GM21576 (cell line): ENCODE data around the gene PCSK1N.
"Not testable (repeated sequence)": the region's sequence is repeated elsewhere in the genome, so short reads cannot be mapped to it uniquely, and the experiment has no call there.

Experiments used
- ATAC-seq: cut with Tn5 transposase; IDR thresholded peaks from one replicate; pipeline ENCODE4 v1.9.1; 2021; ENCODE audit warnings: mild to moderate bottlenecking, moderate library complexity; ENCODE audit not compliant: unreplicated experiment

PCSK1N gene

DNA sequence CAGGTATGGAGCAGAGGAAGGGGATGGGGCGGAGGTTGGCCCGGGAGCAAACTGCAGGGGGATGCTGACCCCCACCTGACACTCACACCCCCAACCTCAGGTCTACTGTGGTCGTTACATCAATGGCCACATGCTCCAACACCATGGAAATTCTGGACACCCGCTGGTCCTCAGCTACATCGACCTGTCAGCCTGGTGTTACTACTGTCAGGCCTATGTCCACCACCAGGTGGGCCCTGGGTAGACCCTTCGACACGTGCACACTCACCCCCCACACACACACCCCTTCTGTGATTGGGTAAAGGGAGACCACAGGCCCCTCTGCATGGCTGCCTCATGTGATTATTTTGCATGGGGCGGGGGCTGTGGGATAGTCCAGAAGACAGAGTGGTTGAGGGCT, 11.3 kb downstream of the PCSK1N start:
- ATAC-seq, result no peak

DNA sequence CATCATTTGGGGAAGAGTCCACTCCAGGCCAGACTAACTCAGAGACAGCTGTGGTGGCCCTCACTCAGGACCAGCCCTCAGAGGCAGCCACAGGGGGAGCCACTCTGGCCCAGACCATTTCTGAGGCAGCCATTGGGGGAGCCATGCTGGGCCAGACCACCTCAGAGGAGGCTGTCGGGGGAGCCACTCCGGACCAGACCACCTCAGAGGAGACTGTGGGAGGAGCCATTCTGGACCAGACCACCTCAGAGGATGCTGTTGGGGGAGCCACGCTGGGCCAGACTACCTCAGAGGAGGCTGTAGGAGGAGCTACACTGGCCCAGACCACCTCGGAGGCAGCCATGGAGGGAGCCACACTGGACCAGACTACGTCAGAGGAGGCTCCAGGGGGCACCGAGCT, 12.4 kb downstream of the PCSK1N start:
- ATAC-seq, result no peak

DNA sequence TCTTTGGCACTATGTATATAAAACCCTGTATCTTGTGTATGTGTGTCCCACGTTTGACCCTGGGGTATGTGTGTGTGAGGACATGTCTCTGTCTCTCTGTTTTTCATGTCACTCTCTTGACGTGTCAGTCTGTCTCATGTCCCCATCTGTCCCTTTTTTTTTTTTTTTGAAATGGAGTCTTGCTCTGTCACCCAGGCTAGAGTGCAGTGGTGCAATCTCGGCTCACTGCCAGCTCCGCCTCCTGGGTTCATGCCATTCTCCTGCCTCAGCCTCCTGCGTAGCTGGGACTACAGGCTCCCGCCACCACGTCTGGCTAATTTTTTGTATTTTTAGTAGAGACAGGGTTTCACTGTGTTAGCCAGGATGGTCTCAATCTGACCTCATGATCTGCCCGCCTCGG, 16.0 kb downstream of the PCSK1N start:
- not testable (repeated sequence) for ATAC-seq

DNA sequence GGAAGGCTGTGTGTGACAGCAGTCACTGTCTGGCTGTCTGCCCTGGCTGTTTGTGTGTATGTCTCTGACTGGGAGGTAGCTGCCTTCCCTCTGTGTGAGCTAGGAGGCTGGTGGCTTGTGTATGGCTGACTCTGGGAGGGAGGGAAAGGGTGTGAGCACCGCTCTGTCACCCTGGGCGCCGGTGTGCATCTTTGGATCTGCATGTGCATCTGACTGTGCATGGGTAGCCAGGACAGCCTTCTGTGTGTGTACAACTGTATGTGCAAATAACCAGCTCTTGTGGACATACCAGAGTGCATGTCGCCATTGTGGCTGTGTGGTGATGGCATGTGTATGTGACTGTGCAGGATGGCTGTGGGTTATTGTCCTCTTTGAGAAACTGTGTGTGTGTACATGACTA, 16.5 kb downstream of the PCSK1N start:
- ATAC-seq, result no peak

DNA sequence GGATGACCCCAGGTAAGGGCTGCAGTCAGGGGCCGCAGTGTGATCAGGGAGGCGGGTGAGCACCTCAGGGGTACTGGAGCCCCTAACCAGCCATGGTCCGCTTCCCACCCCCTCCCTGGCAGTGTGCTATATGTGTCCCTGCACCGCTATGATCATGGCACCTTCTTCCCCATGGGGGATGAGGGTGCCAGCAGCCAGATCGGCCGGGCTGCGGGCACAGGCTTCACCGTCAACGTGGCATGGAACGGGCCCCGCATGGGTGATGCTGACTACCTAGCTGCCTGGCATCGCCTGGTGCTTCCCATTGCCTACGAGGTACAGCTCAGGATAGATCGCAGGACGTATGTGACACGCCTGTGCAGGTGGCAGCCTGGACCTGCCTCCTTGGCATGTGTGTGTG, 17.3 kb downstream of the PCSK1N start:
- ATAC-seq, result no peak

DNA sequence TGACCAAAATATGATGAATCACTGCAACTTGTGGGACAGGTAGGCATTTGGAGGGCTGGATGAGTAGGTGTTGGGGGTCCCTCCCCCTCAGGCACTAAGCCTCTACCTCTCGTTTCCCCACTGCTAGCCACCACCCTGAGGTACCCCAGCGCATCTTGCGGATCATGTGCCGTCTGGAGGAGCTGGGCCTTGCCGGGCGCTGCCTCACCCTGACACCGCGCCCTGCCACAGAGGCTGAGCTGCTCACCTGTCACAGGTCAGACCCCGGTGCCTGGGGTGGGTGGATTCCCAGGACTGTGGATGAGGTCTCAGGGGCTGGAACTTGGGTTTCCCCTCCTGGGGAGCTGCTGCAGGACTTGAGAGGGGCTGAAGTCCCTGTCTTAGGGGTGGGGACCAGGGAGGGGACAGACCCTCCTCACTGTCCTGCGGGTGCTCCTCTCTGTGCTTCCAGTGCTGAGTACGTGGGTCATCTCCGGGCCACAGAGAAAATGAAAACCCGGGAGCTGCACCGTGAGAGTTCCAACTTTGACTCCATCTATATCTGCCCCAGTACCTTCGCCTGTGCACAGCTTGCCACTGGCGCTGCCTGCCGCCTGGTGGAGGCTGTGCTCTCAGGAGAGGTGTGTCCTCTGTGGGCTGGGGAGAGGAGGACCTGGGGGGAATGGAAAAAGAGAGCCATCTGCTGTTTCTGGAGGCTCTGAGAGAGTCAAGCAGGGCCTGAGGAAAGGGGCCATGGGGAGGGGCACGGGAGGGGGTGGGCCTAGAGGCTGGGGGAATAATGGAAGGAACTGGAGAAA, 19.2 kb downstream of the PCSK1N start:
- ATAC-seq, result no peak

DNA sequence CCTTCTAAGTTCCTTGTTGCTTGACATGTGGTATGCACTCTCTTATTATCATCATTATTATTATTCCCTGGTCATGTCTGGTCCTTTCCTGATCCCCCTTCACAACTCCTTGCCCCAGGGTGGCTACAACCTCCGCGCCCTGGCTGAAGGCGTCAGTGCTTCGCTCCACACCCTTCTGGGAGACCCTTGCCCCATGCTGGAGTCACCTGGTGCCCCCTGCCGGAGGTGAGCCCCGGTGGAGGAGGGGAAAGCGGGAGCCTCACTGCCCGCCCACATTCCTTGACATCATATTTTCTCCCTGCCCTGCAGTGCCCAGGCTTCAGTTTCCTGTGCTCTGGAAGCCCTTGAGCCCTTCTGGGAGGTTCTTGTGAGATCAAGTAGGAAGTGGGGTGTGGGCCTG, 20.1 kb downstream of the PCSK1N start:
- ATAC-seq, result no peak

DNA sequence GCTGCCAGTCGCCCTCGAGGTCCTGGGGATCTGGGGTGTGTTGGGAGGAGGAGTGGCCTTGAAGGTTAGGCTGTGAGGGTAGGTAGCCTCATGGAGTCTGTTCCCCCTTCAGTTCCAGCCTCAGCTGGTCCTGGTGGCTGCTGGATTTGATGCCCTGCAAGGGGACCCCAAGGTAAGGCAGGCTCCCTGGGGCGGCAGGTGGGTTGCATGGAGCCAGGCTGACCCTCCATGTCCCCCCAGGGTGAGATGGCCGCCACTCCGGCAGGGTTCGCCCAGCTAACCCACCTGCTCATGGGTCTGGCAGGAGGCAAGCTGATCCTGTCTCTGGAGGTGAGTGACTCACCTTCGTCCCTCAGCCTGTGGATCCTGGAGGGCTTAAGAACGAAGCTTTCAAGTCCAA, 20.7 kb downstream of the PCSK1N start:
- ATAC-seq, result no peak

DNA sequence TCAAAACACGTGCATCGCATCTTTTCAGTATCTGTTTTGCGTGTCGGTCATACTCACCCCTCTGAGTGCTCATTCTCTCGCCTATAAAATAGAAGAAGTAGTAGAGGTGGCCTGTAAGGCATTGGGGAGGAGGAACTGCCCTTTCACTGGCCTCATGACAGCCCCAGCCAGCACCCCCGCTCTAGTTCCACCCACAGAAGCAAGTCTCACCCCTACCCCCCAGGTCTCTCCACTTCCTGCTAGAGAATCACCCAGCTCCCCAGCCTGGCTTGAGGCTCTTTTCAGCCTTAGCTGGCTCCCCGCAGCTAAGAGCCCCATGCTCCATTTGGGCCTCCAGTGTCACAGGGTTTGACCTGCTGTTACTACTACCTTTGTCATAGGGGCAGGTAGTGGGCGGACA, 21.8 kb downstream of the PCSK1N start:
- no peak for ATAC-seq

DNA sequence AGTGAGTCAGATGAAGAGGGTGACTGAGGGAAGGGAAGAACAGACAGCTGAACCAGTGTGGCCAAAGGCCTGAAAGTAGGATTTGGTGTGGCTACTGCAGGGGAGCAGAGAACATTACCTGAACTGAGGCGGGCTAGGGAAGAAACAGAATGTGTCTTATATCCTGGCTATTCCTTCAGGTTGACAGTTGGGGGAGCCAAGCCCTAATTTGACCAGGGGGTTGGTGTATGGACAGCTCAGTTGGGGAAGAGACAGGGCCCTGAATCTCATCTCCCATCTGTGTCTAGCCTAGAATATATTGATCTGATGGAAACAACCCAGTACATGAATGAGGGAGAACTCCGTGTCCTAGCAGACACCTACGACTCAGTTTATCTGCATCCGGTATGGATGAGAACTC, 29.3 kb downstream of the PCSK1N start:
- ATAC-seq, result no peak

DNA sequence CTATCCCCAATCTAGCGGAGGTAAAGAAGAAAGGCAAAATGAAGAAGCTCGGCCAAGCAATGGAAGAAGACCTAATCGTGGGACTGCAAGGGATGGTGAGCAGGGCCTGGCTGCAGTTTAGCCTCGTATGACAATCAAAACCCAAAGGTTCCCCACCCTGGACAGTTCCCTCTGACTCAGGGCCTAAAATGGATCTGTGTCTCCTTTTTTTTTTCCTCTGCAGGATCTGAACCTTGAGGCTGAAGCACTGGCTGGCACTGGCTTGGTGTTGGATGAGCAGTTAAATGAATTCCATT, 32.6 kb downstream of the PCSK1N start:
- no peak for ATAC-seq

DNA sequence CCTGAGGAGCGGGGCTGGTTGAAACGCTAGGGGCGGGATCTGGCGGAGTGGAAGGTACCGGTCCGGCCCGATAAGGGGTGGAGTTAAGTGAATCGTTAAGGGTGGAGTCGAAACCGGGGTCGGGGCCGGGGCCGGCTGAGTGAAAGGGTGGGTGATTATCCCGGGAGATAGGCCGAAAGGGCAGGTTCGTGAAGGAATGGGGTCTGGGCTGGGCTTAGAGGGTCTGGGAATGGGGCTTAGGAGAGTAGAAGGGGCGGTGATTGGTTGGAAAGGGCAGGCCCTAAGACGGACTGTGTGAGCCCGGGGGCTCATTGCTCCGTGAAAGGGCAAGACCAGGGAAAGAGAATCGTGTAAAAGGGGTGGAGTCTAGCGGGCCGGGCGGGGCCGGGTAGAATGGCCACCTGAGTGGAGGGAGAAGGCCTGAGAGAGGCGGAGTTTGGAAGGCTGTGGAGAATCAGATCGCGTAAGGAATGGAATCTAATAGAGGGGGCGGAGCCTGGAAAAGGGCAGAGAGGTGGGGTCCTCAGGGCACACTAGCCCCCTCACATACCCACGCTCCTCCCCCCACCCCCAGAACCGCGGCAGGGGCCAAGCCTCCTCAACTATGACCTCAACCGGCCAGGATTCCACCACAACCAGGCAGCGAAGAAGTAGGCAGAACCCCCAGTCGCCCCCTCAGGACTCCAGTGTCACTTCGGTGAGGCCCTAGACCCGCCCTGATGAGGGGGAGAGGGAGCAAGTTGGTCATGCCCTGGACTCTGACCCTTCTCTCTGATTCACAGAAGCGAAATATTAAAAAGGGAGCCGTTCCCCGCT, 33.1 kb downstream of the PCSK1N start:
- peak; percentile 44 for ATAC-seq

DNA sequence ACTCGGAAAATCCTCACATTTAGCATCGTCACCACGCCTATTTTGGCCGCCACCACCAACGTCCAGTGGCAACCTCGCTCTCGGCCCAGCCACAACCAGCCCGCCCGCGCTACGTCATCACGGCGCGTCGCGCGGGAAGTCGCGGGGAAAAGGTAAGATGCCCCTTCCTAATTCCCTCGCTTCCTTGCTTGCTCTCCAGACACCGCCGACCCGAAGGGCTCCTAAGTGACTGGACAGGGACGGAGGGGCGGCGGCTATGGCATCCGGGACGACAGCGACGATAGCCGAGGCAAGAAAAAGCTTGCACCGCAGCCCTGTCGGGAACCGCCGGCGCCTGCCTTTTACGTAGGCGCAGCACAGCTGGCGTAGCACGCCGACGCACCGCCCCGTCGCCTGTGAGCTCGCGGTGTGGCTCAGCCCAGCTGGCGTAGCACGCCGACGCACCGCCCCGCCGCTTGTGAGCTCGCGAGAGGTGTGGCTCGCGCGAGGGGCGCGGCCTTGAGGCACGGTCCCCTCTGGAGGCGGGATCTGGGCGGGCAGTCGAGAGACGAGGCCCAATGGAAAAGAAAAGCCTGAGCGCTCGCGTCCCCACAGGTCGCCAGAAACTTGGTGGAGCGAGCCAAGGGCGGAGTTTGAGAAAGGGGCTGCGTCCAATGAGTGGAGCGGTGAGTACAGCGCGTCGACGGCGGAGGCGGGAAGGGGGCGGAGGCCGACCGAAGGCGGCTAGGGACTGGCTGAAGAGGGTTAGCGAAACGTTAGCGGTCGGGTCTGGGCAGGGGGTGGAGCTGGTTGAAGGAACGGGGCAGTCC, 33.9 kb downstream of the PCSK1N start, which contains the start of gene HDAC6:
Gene HDAC6 (plus strand): TSS at position 788 of the 809 bp plus-strand sequence. CDS start 626 bp downstream, outside the sequence.
- peak; percentile 86 for ATAC-seq

DNA sequence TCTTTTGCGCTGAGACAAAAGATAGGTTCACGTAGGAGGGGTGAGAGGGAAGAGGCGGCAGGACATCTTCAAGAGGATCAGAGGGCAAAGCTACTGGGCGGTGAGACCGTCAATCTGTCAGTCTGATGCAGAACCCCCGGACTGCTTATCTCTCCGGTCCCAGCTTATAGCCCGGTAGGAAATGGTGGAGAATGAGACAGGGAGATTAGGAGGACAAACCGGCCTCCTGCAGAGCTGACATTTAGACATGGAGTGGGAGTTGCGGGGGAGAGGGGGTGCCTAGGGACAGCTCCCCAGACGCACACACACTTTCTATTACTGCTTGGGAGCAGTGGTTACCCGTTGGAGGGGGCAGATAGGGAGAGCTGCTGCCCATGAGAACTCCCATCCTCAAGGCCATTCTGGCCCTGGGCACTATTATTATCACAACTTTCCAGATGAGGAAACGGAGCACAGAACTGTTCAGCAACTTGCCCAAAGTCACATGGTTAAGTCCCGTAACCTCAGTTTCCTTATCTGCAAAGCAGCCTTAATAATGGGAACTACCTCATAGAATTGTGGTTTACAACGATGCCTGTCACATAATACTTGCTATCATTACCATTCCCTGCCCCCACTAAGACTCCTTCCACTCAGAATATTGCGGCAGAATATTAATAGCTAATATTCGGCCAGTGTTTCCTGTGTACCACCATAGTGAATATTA, 34.7 kb downstream of the PCSK1N start:
- no peak for ATAC-seq

DNA sequence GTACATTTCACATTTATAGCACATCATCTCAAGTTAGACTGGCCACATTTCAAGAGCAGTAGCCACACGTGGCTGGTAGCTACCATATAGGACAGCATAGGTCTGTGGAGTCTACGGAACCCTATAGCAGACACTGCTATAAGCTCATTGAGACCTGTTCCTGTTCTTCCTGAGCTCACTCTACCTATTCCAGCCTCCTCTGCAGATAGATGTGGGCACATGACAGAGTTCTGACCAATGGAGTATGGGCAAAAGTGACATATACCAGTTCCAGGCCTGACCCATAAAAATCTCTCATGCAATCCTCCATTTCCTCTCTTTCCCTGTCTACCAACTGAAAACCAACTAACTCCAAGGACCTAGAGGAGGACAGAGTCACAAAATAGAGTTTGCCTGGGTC, 37.1 kb downstream of the PCSK1N start:
- no peak for ATAC-seq

DNA sequence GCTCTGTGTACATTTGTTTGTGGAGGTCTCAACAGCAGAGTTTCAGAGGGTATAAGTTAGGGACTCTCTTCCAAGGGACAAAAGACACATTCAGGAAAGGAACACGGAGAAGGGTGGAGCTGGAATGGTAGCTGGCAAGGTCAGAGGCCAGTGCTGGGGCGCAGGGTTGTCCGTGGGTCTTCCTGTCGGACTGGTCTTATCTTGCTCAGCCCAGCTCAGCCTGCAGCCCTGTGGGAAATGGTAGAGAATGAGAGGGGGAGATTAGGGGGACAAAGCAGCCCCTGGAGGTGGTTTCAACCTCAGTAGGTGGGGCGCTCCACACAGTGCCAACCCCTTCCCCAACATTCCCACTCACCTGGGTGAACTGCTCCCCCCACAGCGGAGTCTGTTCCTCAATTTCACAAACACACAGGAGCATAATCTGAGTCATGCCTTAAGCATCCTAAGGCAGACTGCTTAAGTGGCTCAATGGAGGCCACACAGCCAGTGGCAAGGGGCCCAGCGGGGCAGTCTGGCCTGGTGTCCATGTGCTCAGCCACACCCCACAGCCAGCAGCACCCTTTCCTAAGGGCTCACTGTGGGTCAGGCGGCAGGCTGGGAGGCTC, 40.4 kb downstream of the PCSK1N start:
- ATAC-seq, result no peak

DNA sequence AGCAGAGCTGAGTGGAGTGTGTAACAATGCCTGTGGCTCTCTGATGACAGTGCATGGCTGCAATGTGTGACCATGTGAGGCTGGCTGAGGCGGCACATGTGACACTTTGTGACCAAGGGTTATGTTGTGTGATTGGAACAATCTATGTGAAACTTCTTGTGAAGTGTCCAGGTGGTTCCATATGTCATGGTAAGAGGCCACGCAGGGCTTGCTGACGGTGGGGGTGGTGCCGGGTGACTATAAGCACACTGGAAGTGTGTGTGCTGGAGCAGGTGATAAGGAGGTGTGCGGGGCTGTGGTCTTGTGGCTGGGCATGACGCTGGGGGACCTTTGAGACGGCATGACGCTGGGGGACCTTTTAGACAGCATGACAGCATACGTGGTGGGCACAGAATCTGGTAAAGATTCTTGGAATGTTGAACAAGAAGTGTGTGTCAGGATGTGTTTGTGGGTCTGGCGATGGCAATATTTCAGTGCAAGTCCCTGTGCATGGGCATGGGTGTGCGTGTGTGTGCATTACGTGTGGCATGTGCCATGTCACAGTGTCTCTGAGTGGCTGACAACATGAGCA, 41.0 kb downstream of the PCSK1N start:
- no peak for ATAC-seq

DNA sequence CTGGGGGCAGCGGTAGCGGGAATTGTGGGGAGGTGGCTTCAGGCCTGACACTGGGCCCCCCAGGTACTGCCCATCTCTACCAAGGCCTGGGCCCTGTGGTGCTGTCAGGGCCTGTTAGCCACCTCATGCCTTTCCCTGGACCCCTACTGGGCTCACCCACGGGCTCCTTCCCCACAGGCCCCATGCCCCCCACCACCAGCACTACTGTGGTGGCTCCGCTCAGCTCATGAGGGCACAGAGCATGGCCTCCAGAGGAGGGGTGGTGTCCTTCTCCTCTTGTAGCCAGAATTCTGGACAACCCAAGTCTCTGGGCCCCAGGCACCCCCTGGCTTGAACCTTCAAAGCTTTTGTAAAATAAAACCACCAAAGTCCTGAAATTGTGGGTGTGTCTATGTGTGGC, 41.5 kb downstream of the PCSK1N start:
- ATAC-seq, result no peak

DNA sequence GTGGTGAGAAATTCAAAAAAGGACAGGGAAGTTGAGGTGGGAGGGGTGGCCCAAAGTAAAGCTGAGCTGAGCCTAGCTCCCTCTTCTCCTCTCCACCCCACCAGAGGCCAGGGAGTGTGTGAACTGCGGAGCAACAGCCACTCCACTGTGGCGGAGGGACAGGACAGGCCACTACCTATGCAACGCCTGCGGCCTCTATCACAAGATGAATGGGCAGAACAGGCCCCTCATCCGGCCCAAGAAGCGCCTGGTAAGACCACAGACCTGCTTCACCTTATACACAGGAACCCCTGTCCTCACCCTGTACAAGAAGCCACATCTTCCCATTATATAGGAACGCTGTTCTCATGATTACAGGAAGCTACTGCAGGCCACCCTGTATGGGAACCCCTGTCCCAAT, 43.2 kb downstream of the PCSK1N start:
- ATAC-seq, result no peak
